ENCODE results near the gene ETAA1.

ETAA1 gene

GRCh38 chr2:67438337-67438736, 41.2 kb downstream of the ETAA1 start:
- no peak for DNase-seq (ENCODE audit: low spot score)

GRCh38 chr2:67445652-67446268, 48.6 kb downstream of the ETAA1 start:
- DNase-seq (ENCODE audit: low spot score), result no peak

- DNase-seq (ENCODE audit: low spot score), result no peak
Measured at GRCh38 chr2:67446491-67446911, 49.4 kb downstream of the ETAA1 start.

GRCh38 chr2:67448648-67449047, 51.5 kb downstream of the ETAA1 start:
- DNase-seq (ENCODE audit: low spot score), result no peak

- DNase-seq (ENCODE audit: low spot score), result no peak
Measured at GRCh38 chr2:67451086-67451832, 54.1 kb downstream of the ETAA1 start.

GRCh38 chr2:67453310-67453709, 56.2 kb downstream of the ETAA1 start:
- DNase-seq (ENCODE audit: low spot score), result no peak

GRCh38 chr2:67455219-67456142, 58.3 kb downstream of the ETAA1 start:
- DNase-seq (ENCODE audit: low spot score), result no peak

- no peak for DNase-seq (ENCODE audit: low spot score)
Measured at GRCh38 chr2:67456428-67456827, 59.3 kb downstream of the ETAA1 start.

GRCh38 chr2:67457699-67458098, 60.6 kb downstream of the ETAA1 start:
- no peak for DNase-seq (ENCODE audit: low spot score)

- no peak for DNase-seq (ENCODE audit: low spot score)
Measured at GRCh38 chr2:67459761-67460160, 62.6 kb downstream of the ETAA1 start.

Measured in NAMALWA (cell line).